Muscle layer of duodenum (tissue), 2 donors: ENCODE data around the gene XPA.
A peak's percentile ranks its signal among the peaks of the same experiment; 100 is the strongest.

Experiments used
- H3K27ac ChIP-seq: one replicate; pipeline ENCODE4 v1.7.0; 2013; ENCODE audit warnings: mild to moderate bottlenecking, low read length
- H3K27me3 ChIP-seq: one replicate; pipeline ENCODE4 v1.7.0; 2013; ENCODE audit warnings: low read depth, mild to moderate bottlenecking, control low read depth, low read length
- H3K36me3 ChIP-seq, 2 donors: one replicate each; pipeline ENCODE4 v1.7.0; 2013; ENCODE audit warnings: low read length in 2 of 2, control low read depth in 1 of 2, mild to moderate bottlenecking in 1 of 2; ENCODE audit not compliant: insufficient read depth in 2 of 2, control insufficient read depth in 1 of 2
- H3K4me1 ChIP-seq, 2 donors: one replicate each; pipeline ENCODE4 v1.7.0; 2013; ENCODE audit warnings: low read length in 2 of 2, mild to moderate bottlenecking in 2 of 2, control low read depth in 1 of 2, moderate library complexity in 1 of 2; ENCODE audit not compliant: insufficient read depth in 2 of 2, control insufficient read depth in 1 of 2
- H3K4me3 ChIP-seq, 2 donors: one replicate each; pipeline ENCODE4 v1.7.0; 2013; ENCODE audit warnings: low read length in 2 of 2, low read depth in 1 of 2, mild to moderate bottlenecking in 1 of 2
- H3K9me3 ChIP-seq, 2 donors: one replicate each; pipeline ENCODE4 v1.7.0; 2013; ENCODE audit warnings: low read length in 2 of 2, control low read depth in 1 of 2, mild to moderate bottlenecking in 1 of 2; ENCODE audit not compliant: control insufficient read depth in 1 of 2
- donor health status: healthy.

The XPA gene

GRCh38 chr9:97645720-97646119 lies 51.4 kb downstream of the XPA start:
- Histone ChIP-seq H3K4me3 (no peak overlapping the region), H3K36me3 (peaks cover 37 to 60% of the 10 kb centered on the region in 2 donors), H3K27ac (no peak overlapping the region), H3K9me3 (no peaks in the 10 kb centered on the region), H3K4me1 (no peaks in the 10 kb centered on the region), H3K27me3 (no peaks in the 10 kb centered on the region)

GRCh38 chr9:97640325-97640724 lies 56.8 kb downstream of the XPA start:
- peaks cover 8 to 21% of the 10 kb centered on the region in 2 donors for H3K4me1 ChIP-seq
- peaks cover 9 to 30% of the 10 kb centered on the region in 2 donors for H3K36me3 ChIP-seq
- H3K27me3 ChIP-seq, result no peaks in the 10 kb centered on the region
- no peak overlapping the region for H3K27ac ChIP-seq
- no peaks in the 10 kb centered on the region for H3K9me3 ChIP-seq
- H3K4me3 ChIP-seq, result no peak overlapping the region

GRCh38 chr9:97638666-97639065 lies 58.5 kb downstream of the XPA start:
- H3K36me3 ChIP-seq, result peaks cover 7 to 21% of the 10 kb centered on the region in 2 donors
- no peak overlapping the region for H3K4me3 ChIP-seq
- peaks cover 15 to 31% of the 10 kb centered on the region in 2 donors for H3K4me1 ChIP-seq

GRCh38 chr9:97636903-97637302 lies 60.2 kb downstream of the XPA start:
- no peak overlapping the region for H3K4me3 ChIP-seq
- H3K9me3 ChIP-seq, result no peaks in the 10 kb centered on the region
- no peak overlapping the region for H3K27ac ChIP-seq
- peaks cover 15 to 35% of the 10 kb centered on the region in 2 donors for H3K4me1 ChIP-seq
- H3K36me3 ChIP-seq, result peaks cover 5 to 14% of the 10 kb centered on the region in 2 donors
- no peaks in the 10 kb centered on the region for H3K27me3 ChIP-seq

More at GRCh38 chr9:97638666-97639065, 58.5 kb downstream of the XPA start:
- no peak overlapping the region for H3K27ac ChIP-seq
- H3K9me3 ChIP-seq, result no peaks in the 10 kb centered on the region
- H3K27me3 ChIP-seq, result no peaks in the 10 kb centered on the region

- Histone ChIP-seq H3K4me1 (peaks cover 15 to 41% of the 10 kb centered on the region in 2 donors), H3K27ac (peak overlapping the region; percentile 93), H3K9me3 (no peaks in the 10 kb centered on the region), H3K27me3 (no peaks in the 10 kb centered on the region), H3K4me3 (peak overlapping the region; percentile 96 to 97), H3K36me3 (peaks cover 0 to 16% of the 10 kb centered on the region in 2 donors)
These were observed 62.1 kb downstream of the XPA start for GRCh38 chr9:97635026-97635425.

GRCh38 chr9:97633859-97634490 lies 63.2 kb downstream of the XPA start:
- peak overlapping the region; percentile 93 for H3K27ac ChIP-seq
- no peaks in the 10 kb centered on the region for H3K27me3 ChIP-seq
- peak overlapping the region; percentile 96 to 97 for H3K4me3 ChIP-seq
- H3K4me1 ChIP-seq, result peaks cover 15 to 41% of the 10 kb centered on the region in 2 donors
- peaks cover 0 to 16% of the 10 kb centered on the region in 2 donors for H3K36me3 ChIP-seq
- no peaks in the 10 kb centered on the region for H3K9me3 ChIP-seq

GRCh38 chr9:97632985-97633858 lies 63.9 kb downstream of the XPA start, which contains the start of the genes NCBP1 and TSTD2:
TSS of gene NCBP1 (plus strand) at chr9:97633821. CDS start at chr9:97633882, 61 bp downstream.
TSS of gene TSTD2 (minus strand) at chr9:97633368. CDS start at chr9:97627562, 5,806 bp downstream.
- H3K27me3 ChIP-seq, result no peaks in the 10 kb centered on the region
- peak within 1 kb of the TSS; percentile 100 for H3K27ac ChIP-seq
- peak within 1 kb of the TSS; percentile 96 to 97 for H3K4me3 ChIP-seq
- H3K36me3 ChIP-seq, result peaks cover 0 to 16% of the 10 kb centered on the region in 2 donors
- H3K9me3 ChIP-seq, result no peaks in the 10 kb centered on the region
- peaks cover 15 to 45% of the 10 kb centered on the region in 2 donors for H3K4me1 ChIP-seq

GRCh38 chr9:97632248-97632984 lies 64.7 kb downstream of the XPA start:
- no peaks in the 10 kb centered on the region for H3K9me3 ChIP-seq
- peaks cover 0 to 16% of the 10 kb centered on the region in 2 donors for H3K36me3 ChIP-seq
- peak overlapping the region; percentile 93 to 96 for H3K4me3 ChIP-seq
- no peaks in the 10 kb centered on the region for H3K27me3 ChIP-seq
- peaks cover 15 to 49% of the 10 kb centered on the region in 2 donors for H3K4me1 ChIP-seq
- peak overlapping the region; percentile 100 for H3K27ac ChIP-seq

- H3K27ac ChIP-seq, result no peak overlapping the region
- H3K4me3 ChIP-seq, result no peak overlapping the region
- H3K27me3 ChIP-seq, result no peaks in the 10 kb centered on the region
- peaks cover 7 to 37% of the 10 kb centered on the region in 2 donors for H3K4me1 ChIP-seq
- peaks cover 5 to 18% of the 10 kb centered on the region in 2 donors for H3K36me3 ChIP-seq
- H3K9me3 ChIP-seq, result no peaks in the 10 kb centered on the region
These were observed 66.5 kb downstream of the XPA start for GRCh38 chr9:97630591-97630990.

GRCh38 chr9:97629156-97629555 lies 68.0 kb downstream of the XPA start:
- Histone ChIP-seq H3K36me3 (peaks cover 19 to 24% of the 10 kb centered on the region in 2 donors), H3K27ac (no peak overlapping the region), H3K4me1 (peaks cover 0 to 25% of the 10 kb centered on the region in 2 donors), H3K4me3 (no peak overlapping the region), H3K9me3 (no peaks in the 10 kb centered on the region), H3K27me3 (no peaks in the 10 kb centered on the region)

- Histone ChIP-seq H3K9me3 (no peaks in the 10 kb centered on the region), H3K36me3 (peaks cover 23 to 24% of the 10 kb centered on the region in 2 donors), H3K27ac (no peak overlapping the region), H3K4me3 (no peak overlapping the region), H3K4me1 (peaks cover 0 to 25% of the 10 kb centered on the region in 2 donors), H3K27me3 (no peaks in the 10 kb centered on the region)
These were observed 68.5 kb downstream of the XPA start for GRCh38 chr9:97628668-97629067.
